HG03460 (cell line): ENCODE data around the gene NMU.
"Not testable (repeated sequence)": the region's sequence is repeated elsewhere in the genome, so short reads cannot be mapped to it uniquely, and the experiment has no call there.

ENCODE experiments used
- ATAC-seq: cut with Tn5 transposase; IDR thresholded peaks from one replicate; pipeline ENCODE4 v1.9.1; 2021; ENCODE audit not compliant: unreplicated experiment

Gene NMU

GRCh38 chr4:55635741-55636655 is at the start of gene NMU:
Gene NMU, minus strand, starts transcription at chr4:55636298. Its CDS starts 106 bp downstream, at chr4:55636192.
- ATAC-seq, result peak; percentile 67

GRCh38 chr4:55684276-55684675 is 48.2 kb upstream of the NMU start:
- ATAC-seq, result no peak

DNA sequence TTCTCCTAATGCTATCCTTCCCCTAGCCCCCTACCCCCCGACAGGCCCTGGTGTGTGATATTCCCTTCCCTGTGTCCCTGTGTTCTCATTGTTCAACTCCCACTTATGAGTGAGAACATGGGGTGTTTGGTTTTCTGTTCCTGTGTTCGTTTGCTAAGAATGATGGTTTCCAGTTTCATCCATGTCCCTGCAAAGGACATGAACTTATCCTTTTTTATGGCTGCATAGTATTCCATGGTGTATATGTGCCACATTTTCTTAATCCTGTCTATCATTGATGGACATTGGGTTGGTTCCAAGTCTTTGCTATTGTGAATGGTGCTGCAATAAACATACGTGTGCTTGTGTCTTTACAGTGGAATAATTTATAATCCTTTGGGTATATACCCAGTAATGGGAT is 46.7 kb upstream of the NMU start:
- not testable (repeated sequence) for ATAC-seq

DNA sequence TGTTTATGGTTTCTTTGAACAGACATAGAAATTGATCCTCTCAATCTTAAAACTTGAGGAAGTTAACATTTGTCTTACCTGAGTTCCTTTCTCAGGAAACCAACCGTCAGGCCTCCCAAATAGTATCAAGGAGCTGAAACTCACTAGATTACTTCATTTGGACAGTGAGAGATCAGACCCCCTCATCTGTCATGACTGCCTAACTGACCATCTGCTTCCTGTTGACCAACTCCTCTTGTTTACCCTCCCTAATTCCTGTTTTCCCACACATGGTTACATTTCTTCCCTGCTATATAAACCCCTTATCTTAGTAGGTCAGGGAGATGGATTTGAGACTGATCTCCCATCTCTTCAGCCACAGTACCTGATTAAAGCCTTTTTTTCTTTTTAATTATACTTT is 46.2 kb upstream of the NMU start:
- no peak for ATAC-seq

- ATAC-seq, result no peak
Measured at GRCh38 chr4:55681430-55681829, 45.3 kb upstream of the NMU start.

- no peak for ATAC-seq
Measured at GRCh38 chr4:55675196-55675793, 39.2 kb upstream of the NMU start.

DNA sequence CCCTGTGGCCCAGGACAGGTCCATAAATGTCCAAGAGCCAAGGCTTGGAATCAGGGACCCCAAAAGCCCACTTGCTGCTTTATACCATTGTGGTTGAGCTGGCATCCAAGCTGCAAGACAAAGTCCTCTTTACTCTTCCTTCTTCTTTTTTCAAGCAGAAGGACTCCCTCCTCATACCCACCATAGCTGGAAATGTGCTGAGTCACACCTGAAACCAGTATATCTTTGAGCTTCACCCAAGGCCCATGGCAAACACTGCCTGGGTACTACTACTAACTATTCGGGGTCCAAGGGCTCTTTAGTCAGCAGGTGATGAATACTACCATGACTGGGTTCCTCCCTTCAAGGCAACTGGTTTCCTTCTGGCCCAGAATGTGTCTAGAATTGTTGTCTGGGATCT is 37.3 kb upstream of the NMU start:
- no peak for ATAC-seq

DNA sequence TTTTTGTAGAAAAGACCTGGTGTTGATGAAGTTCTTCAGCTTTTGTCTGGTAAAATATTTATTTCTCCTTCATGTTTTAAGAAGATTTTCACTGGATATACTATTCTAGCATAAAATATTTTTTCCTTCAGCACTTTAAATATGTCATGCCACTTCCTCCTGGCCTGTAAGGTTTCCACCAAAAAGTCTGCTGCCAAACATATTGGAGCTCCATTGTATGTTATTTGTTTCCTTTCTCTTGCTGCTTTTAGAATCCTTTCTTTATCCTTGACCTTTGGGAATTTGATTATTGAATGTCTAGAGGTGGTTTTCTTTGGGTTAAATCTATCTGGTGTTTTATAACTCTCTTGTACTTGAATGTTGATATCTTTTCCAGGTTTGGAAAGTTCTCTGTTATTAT is 35.6 kb upstream of the NMU start:
- ATAC-seq, result no peak

DNA sequence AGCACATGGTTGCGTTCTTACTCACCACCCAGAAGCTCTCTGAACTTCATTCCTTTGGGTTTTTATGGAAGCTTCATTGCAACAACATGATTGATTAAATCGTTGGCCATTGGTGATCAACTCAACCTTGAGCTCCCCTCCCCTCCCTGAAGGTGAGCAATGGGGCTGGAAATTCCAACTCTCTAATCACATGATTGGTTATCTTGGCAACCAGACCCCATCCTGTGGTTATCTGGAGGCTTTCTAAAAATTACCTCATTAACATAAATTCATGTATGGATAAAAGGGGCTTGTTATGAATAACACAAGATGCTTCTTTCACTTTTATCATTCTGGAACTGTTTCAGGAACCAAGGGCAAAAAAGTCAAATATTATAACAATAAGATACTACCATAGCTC is 34.6 kb upstream of the NMU start:
- no peak for ATAC-seq

GRCh38 chr4:55668449-55668848 is 32.4 kb upstream of the NMU start:
- no peak for ATAC-seq

GRCh38 chr4:55666535-55666934 is 30.4 kb upstream of the NMU start:
- ATAC-seq, result no peak

DNA sequence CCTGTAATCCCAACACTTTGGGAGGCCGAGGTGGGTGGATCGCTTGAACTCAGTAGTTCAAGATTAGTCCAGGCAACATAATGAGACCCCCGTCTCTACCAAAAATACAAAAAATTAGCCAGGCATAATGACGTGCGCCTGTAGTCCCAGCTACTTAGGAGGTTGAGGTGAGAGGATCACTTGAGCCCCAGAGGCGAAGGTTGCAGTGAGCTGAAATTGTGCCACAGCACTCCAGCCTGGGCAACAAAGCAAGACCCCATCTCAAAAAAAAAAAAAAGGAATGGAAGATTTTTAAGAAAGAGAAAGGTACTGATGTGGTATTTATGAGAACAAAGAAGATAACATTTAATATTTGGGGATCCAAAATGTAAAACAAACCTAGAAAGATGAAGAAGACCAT is 27.0 kb upstream of the NMU start:
- no peak for ATAC-seq

GRCh38 chr4:55661398-55662056 is 25.4 kb upstream of the NMU start:
- ATAC-seq, result no peak

- ATAC-seq, result no peak
Measured at GRCh38 chr4:55658657-55659056, 22.6 kb upstream of the NMU start.

DNA sequence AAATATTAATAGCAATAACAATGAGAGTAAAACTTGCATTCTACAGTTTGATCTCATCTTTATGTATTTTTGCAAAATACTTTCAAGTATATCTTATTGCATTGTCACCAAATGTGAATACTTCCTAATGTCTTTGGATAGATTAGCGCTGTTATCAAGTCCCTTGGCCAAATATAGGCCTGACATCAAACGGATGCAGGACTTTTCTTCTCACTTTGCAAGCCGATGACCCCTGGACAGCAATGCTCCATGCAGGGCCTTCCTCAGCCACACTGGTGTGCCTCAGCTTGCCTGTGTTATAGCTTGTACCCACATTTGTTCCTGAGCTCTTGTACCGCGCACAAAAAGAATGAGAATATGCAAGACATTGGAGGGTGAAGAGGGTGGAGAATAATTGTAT is 18.0 kb upstream of the NMU start:
- ATAC-seq, result no peak

DNA sequence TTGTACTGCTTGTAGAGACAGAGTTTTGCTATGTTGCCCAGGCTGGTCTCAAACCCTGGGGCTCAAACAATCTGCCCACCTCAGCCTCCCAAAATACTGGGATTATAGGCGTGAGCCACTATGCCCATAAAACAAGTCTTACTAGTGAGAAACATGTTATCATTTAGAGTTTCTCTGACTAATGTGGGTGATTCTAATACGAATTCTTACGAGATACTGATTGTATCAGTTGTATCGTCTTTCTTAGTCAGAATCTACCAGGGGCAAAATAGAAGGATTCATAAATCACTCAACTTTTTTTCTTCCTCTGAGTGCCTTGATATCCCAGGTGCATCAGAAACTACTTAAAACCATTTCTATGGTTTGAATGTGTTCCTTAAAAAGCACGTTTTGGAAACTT is 14.4 kb upstream of the NMU start:
- ATAC-seq, result no peak

- ATAC-seq, result no peak
Measured at GRCh38 chr4:55637272-55637820, 1.2 kb upstream of the NMU start.

DNA sequence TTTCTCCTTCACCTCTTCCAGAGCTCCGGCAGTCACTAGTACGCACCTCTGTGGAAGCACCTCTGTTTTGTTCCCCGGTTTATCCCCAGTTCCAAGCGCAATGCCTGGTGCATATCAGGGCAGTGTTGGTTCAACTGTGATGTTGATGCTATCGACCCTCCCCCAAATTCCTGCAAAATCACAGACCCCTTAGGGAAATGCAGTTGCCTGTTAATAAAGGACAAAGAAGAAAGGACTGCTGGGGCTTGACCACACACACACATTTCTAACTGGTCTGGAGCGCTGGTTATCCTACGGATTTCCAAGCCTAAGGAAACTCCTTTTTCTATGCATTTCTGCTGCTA is 530 bp upstream of the NMU start:
- ATAC-seq, result no peak

DNA sequence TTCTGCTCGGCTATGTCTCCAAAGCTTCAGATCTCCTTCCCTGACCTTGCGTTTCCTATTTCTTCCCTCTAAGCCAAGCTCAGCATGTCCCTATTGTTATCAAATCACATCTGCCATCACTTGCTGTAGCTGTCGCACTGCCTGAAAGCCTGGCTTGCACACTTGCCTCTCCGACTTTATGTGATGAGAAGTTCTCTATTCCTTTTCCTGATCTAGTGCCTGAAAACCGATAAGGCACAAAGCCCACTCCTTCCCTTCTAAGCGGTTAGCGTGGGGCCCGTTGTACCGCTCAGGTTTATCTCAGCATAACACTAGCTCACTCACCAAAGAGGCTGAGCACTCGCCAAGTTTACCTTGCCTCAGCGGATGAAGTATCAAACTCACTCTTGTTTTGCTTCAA is 816 bp downstream of the NMU start:
- no peak for ATAC-seq

GRCh38 chr4:55634417-55635128 is 1.5 kb downstream of the NMU start:
- ATAC-seq, result no peak

DNA sequence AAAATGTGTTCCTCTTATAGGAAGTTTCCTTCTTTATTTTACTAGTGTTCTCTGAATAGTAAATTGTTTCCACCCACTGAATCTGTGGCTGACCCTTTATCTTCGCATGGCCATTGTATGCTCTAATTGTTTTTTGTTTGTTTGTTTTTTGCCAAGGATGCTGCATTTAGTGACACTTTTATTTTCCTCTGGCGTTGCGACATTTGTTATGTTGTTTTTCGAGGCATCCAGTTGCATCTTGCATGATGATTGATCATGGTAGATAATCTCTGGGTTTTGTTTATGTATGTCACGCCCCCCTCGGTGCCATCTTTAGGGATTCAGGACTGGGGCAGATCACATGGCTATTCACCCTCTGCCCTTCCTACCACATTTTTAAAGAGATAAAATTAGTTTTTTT is 2.2 kb downstream of the NMU start:
- ATAC-seq, result no peak
